ENCODE results near the gene SLC25A12. TPM values are rescaled to one million over a fixed set of nuclear protein-coding genes. Genes with fewer than 3 reads are reported as not detected.

SLC25A12 gene
- total and polyA plus RNA-seq, 2 of the 13 experiments (the other 11 are each of a cell fraction or from before 2014, with no cell fraction given): 8.1 to 15.9 TPM

DNA sequence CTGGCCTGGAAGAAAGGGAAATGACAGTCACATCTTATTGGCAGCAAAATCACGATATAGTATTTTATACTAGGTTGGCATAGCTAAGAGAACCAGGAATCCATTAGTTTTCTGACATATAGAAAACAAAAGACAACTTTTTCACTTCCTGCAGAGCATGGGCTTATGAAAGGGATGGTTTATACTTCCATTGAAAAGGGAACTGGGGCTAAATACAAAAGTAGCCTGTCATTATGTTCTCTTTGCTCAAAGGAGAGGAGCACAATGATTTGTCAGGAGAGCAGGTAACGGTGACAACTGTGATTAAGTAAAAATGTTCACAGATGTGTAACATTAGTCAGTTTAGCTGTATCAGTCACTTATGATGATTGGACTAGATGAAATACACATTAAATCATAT lies 46.4 kb downstream of the SLC25A12 start (continued):
- TF ChIP-seq ZC3H4 (CRISPR knock-in tag; IDR thresholded peaks at IDR 0.05; ENCODE audit: borderline replicate concordance): no peak
- no peak for TF ChIP-seq NAIF1 (CRISPR knock-in tag; IDR thresholded peaks at IDR 0.05; ENCODE audit: borderline replicate concordance)
- TF ChIP-seq MEF2D (CRISPR knock-in tag; IDR thresholded peaks at IDR 0.05): no peak
- no peak for TF ChIP-seq ZNF572 (CRISPR knock-in tag; IDR thresholded peaks at IDR 0.05)
- TF ChIP-seq ATF7-NPFF (CRISPR knock-in tag; IDR thresholded peaks at IDR 0.05; ENCODE audit: low read depth): no peak
- TF ChIP-seq ZC3H13 (CRISPR knock-in tag; IDR thresholded peaks at IDR 0.05): no peak
- no peak for TF ChIP-seq HMG20B (CRISPR knock-in tag; conservative IDR thresholded peaks at IDR 0.05)
- TF ChIP-seq CENPX (CRISPR knock-in tag; IDR thresholded peaks at IDR 0.05): no peak
- no peak for TF ChIP-seq KAT2B (IDR thresholded peaks at IDR 0.05; ENCODE audit: borderline replicate concordance, low read depth, low read length)
- TF ChIP-seq, protein P1, sequence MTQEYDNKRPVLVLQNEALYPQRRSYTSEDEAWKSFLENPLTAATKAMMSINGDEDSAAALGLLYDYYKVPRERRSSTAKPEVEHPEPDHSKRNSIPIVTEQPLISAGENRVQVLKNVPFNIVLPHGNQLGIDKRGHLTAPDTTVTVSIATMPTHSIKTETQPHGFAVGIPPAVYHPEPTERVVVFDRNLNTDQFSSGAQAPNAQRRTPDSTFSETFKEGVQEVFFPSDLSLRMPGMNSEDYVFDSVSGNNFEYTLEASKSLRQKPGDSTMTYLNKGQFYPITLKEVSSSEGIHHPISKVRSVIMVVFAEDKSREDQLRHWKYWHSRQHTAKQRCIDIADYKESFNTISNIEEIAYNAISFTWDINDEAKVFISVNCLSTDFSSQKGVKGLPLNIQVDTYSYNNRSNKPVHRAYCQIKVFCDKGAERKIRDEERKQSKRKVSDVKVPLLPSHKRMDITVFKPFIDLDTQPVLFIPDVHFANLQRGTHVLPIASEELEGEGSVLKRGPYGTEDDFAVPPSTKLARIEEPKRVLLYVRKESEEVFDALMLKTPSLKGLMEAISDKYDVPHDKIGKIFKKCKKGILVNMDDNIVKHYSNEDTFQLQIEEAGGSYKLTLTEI (CRISPR knock-in tag; conservative IDR thresholded peaks at IDR 0.05): no peak

DNA sequence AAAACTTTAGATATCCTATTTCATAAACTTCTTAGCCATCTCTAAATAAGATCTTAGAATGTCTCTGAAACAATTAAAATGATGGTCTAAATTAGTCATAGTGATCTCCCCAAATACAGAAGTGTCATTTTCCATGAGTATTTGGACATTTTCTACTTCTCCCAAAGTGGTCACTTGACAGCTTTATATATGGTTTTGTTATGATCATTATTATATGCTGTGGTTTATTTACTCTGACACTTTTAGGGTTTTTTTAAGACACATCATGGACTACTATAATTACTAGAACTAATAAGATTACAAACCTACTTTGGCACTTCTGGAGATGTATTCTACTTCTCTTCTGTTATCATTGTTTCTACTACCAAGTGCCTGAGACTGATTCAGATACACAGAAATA lies 47.1 kb downstream of the SLC25A12 start:
- H3K4me3 ChIP-seq (replicated peaks in 1 of 3; ENCODE audit: insufficient read depth in 1 of 3, low read depth in 2 of 3, low read length in 3 of 3): no peak overlapping the region
- H3K4me1 ChIP-seq (ENCODE audit: insufficient read depth, low read length): no peaks in the 10 kb centered on the region
- H3K27ac ChIP-seq (ENCODE audit: extremely low read length, insufficient read depth, low read length): no peak overlapping the region
- in situ Hi-C loops (cut with HindIII; ENCODE audit: extremely low pct_ligation_motif_present, low pct_unique_long_range_greater_than_20kb) (no loop called here), intact Hi-C loops (cut with micrococcal nuclease; ENCODE audit: unreplicated experiment) (no loop called here)
- no peaks in the 10 kb centered on the region for H3K79me2 ChIP-seq (ENCODE audit: insufficient read depth, low read length)
- H3K4me2 ChIP-seq (ENCODE audit: low read depth, low read length): no peak overlapping the region
- FAIRE-seq (no peak), DNase-seq (ENCODE audit: low spot score) (no peak), ATAC-seq (no peak)
- ChIA-PET CTCF (ENCODE audit: low intra/inter-chr PET ratio, low total read pairs) (no interaction called here), POLR2A (no interaction called here)
- BruUV-seq (replicated peaks): no TSS peak
- no peaks in the 10 kb centered on the region for H4K20me1 ChIP-seq (ENCODE audit: insufficient read depth, low read length)
- H3K36me3 ChIP-seq (replicated peaks in 1 of 2; ENCODE audit: control insufficient read depth in 1 of 2, insufficient read depth in 2 of 2, low read length in 2 of 2): no peaks in the 10 kb centered on the region
- no peaks in the 10 kb centered on the region for H3K9me3 ChIP-seq (ENCODE audit: low read length)
- no peaks in the 10 kb centered on the region for H3K27me3 ChIP-seq (ENCODE audit: control insufficient read depth in 1 of 2, insufficient read depth in 2 of 2, low read length in 2 of 2)
- no peak overlapping the region for H3K9ac ChIP-seq (ENCODE audit: insufficient read depth, low read depth, low read length)
- H2AFZ ChIP-seq (ENCODE audit: low read length): no peak overlapping the region
- TF ChIP-seq DNMT3B (CRISPR knock-in tag; conservative IDR thresholded peaks at IDR 0.05) (no peak), ZNF34 (CRISPR knock-in tag; IDR thresholded peaks at IDR 0.05; ENCODE audit: borderline replicate concordance) (no peak), MTA1 (CRISPR knock-in tag; IDR thresholded peaks at IDR 0.05; ENCODE audit: borderline replicate concordance) (no peak), MED13 (CRISPR knock-in tag; IDR thresholded peaks at IDR 0.05) (no peak), DR1 (CRISPR knock-in tag; IDR thresholded peaks at IDR 0.05) (no peak), ZNF296 (CRISPR knock-in tag; conservative IDR thresholded peaks at IDR 0.05) (no peak)
- TF ChIP-seq, protein P2, sequence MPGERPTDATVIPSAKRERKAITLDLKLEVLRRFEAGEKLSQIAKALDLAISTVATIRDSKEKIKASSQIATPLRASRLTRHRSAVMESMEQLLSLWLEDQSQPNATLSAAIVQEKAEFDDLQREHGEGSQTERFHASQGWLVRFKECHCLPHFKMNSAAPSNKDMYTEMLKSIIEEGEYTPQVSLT (CRISPR knock-in tag; IDR thresholded peaks at IDR 0.05; ENCODE audit: borderline replicate concordance, low read depth): no peak
- TF ChIP-seq, protein P3, sequence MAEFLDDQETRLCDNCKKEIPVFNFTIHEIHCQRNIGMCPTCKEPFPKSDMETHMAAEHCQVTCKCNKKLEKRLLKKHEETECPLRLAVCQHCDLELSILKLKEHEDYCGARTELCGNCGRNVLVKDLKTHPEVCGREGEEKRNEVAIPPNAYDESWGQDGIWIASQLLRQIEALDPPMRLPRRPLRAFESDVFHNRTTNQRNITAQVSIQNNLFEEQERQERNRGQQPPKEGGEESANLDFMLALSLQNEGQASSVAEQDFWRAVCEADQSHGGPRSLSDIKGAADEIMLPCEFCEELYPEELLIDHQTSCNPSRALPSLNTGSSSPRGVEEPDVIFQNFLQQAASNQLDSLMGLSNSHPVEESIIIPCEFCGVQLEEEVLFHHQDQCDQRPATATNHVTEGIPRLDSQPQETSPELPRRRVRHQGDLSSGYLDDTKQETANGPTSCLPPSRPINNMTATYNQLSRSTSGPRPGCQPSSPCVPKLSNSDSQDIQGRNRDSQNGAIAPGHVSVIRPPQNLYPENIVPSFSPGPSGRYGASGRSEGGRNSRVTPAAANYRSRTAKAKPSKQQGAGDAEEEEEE (CRISPR knock-in tag; IDR thresholded peaks at IDR 0.05; ENCODE audit: borderline replicate concordance): no peak
- TF ChIP-seq, protein P4, sequence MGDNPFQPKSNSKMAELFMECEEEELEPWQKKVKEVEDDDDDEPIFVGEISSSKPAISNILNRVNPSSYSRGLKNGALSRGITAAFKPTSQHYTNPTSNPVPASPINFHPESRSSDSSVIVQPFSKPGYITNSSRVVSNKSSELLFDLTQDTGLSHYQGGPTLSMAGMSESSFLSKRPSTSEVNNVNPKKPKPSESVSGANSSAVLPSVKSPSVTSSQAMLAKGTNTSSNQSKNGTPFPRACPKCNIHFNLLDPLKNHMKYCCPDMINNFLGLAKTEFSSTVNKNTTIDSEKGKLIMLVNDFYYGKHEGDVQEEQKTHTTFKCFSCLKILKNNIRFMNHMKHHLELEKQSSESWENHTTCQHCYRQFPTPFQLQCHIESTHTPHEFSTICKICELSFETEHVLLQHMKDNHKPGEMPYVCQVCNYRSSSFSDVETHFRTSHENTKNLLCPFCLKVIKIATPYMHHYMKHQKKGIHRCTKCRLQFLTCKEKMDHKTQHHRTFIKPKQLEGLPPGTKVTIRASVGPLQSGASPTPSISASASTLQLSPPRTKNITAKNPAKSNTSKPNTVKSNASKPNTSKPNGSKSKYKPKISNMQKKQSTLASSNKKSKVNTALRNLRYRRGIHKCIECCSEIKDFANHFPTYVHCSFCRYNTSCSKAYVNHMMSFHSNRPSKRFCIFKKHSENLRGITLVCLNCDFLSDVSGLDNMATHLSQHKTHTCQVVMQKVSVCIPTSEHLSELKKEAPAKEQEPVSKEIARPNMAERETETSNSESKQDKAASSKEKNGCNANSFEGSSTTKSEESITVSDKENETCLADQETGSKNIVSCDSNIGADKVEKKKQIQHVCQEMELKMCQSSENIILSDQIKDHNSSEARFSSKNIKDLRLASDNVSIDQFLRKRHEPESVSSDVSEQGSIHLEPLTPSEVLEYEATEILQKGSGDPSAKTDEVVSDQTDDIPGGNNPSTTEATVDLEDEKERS (CRISPR knock-in tag; IDR thresholded peaks at IDR 0.05): no peak
